ENCODE measurements around the gene BZW2.

BZW2 gene

GRCh38 chr7:16634271-16634738, 11.7 kb upstream of the BZW2 start:
- no peak for ATAC-seq (ENCODE audit: low read depth)
- Histone ChIP-seq H3K9me3 (ENCODE audit: severe bottlenecking) (no peaks in the 10 kb centered on the region), H3K4me1 (ENCODE audit: insufficient read depth, poor library complexity, severe bottlenecking) (no peaks in the 10 kb centered on the region), H3K4me3 (ENCODE audit: severe bottlenecking) (no peak overlapping the region), H3K27ac (ENCODE audit: poor library complexity, severe bottlenecking) (no peak overlapping the region), H3K36me3 (ENCODE audit: low read depth) (peaks cover 29% of the 10 kb centered on the region), H3K27me3 (ENCODE audit: insufficient read depth, poor library complexity, severe bottlenecking) (no peaks in the 10 kb centered on the region)
- TF ChIP-seq CTCF (IDR thresholded peaks at IDR 0.05; ENCODE audit: poor library complexity, severe bottlenecking) = no peak
- no peak for DNase-seq (ENCODE audit: low spot score)

- no peak overlapping the region for H3K27ac ChIP-seq (ENCODE audit: poor library complexity, severe bottlenecking)
- DNase-seq (ENCODE audit: low spot score) (no peak), ATAC-seq (ENCODE audit: low read depth) (no peak)
- H3K4me3 ChIP-seq (ENCODE audit: severe bottlenecking) = no peak overlapping the region
- H3K9me3 ChIP-seq (ENCODE audit: severe bottlenecking) = no peaks in the 10 kb centered on the region
- TF ChIP-seq CTCF (IDR thresholded peaks at IDR 0.05; ENCODE audit: poor library complexity, severe bottlenecking) = no peak
- H3K4me1 ChIP-seq (ENCODE audit: insufficient read depth, poor library complexity, severe bottlenecking) = no peaks in the 10 kb centered on the region
- H3K27me3 ChIP-seq (ENCODE audit: insufficient read depth, poor library complexity, severe bottlenecking) = no peaks in the 10 kb centered on the region
- peaks cover 29% of the 10 kb centered on the region for H3K36me3 ChIP-seq (ENCODE audit: low read depth)
Measured at GRCh38 chr7:16636555-16637101, 9.4 kb upstream of the BZW2 start.

- DNase-seq (ENCODE audit: low spot score) (no peak), ATAC-seq (ENCODE audit: low read depth) (no peak)
- no peak for TF ChIP-seq CTCF (IDR thresholded peaks at IDR 0.05; ENCODE audit: poor library complexity, severe bottlenecking)
- Histone ChIP-seq H3K4me1 (ENCODE audit: insufficient read depth, poor library complexity, severe bottlenecking) (no peaks in the 10 kb centered on the region), H3K4me3 (ENCODE audit: severe bottlenecking) (no peak overlapping the region), H3K27me3 (ENCODE audit: insufficient read depth, poor library complexity, severe bottlenecking) (no peaks in the 10 kb centered on the region), H3K36me3 (ENCODE audit: low read depth) (peaks cover 23% of the 10 kb centered on the region), H3K27ac (ENCODE audit: poor library complexity, severe bottlenecking) (no peak overlapping the region), H3K9me3 (ENCODE audit: severe bottlenecking) (no peaks in the 10 kb centered on the region)
Measured at GRCh38 chr7:16637379-16637778, 8.6 kb upstream of the BZW2 start.

GRCh38 chr7:16638282-16639280, 7.4 kb upstream of the BZW2 start:
- Histone ChIP-seq H3K4me1 (ENCODE audit: insufficient read depth, poor library complexity, severe bottlenecking) (no peaks in the 10 kb centered on the region), H3K27ac (ENCODE audit: poor library complexity, severe bottlenecking) (no peak overlapping the region), H3K36me3 (ENCODE audit: low read depth) (peaks cover 21% of the 10 kb centered on the region), H3K4me3 (ENCODE audit: severe bottlenecking) (no peak overlapping the region), H3K9me3 (ENCODE audit: severe bottlenecking) (no peaks in the 10 kb centered on the region), H3K27me3 (ENCODE audit: insufficient read depth, poor library complexity, severe bottlenecking) (no peaks in the 10 kb centered on the region)
- DNase-seq (ENCODE audit: low spot score) = no peak
- no peak for TF ChIP-seq CTCF (IDR thresholded peaks at IDR 0.05; ENCODE audit: poor library complexity, severe bottlenecking)
- no peak for ATAC-seq (ENCODE audit: low read depth)
